Uterus (tissue), 2 donors: ENCODE results near the gene STING1.

Experiments used
- POLR2A ChIP-seq, 2 donors: fragments of 450-650 bp; IDR thresholded peaks; one replicate each; pipeline ENCODE4 v1.6.1; 2016; ENCODE audit warnings: antibody characterized with exemption in 2 of 2, mild to moderate bottlenecking in 1 of 2, moderate library complexity in 1 of 2
- TF ChIP-seq, protein P1 (sequence below), 4 experiments: fragments of 200-600 bp in 2 of 4; fragments of 450-650 bp in 2 of 4; sonication (generic) in 2 of 4; IDR thresholded peaks; one replicate each; pipeline ENCODE4 v1.5.1; 2016 to 2019; ENCODE audit warnings: antibody characterized with exemption in 4 of 4, mild to moderate bottlenecking in 2 of 4, moderate library complexity in 1 of 4

DNA sequence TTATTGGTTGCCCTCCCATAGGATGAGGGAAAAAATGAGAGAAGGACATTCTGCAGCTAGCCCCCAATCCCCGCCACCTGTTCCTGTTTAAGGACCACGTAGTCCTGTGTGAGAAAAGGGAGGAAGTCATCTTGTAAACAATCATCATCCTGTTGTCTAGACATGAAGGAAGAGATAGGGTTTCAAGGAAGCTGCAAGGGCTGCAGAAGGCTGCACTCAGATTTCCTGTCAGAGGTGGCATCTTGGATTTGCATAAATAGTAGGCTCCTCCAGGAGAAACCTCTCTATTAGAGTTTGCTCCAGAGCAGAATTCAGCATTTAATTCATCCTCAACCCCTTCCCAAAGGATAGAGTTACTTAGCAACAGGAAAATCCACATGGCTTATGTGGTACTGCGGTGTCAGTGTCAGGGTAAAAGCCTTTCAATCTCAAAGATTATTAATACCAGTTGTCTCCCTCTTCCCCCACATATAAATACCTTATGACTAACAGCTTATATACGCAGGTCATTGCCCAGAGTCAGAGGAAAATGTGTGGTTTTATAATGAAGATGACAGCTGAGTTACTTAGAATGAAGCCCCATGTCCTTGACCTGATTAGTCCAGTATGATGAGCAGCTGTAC is 38.6 kb downstream of the STING1 start:
- TF ChIP-seq, protein P1, sequence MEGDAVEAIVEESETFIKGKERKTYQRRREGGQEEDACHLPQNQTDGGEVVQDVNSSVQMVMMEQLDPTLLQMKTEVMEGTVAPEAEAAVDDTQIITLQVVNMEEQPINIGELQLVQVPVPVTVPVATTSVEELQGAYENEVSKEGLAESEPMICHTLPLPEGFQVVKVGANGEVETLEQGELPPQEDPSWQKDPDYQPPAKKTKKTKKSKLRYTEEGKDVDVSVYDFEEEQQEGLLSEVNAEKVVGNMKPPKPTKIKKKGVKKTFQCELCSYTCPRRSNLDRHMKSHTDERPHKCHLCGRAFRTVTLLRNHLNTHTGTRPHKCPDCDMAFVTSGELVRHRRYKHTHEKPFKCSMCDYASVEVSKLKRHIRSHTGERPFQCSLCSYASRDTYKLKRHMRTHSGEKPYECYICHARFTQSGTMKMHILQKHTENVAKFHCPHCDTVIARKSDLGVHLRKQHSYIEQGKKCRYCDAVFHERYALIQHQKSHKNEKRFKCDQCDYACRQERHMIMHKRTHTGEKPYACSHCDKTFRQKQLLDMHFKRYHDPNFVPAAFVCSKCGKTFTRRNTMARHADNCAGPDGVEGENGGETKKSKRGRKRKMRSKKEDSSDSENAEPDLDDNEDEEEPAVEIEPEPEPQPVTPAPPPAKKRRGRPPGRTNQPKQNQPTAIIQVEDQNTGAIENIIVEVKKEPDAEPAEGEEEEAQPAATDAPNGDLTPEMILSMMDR (IDR thresholded peaks at IDR 0.05), result no peak
- TF ChIP-seq POLR2A (IDR thresholded peaks at IDR 0.05), result no peak
